Measurements from ENCODE around the gene DNAJC9.

The DNAJC9 gene

DNA sequence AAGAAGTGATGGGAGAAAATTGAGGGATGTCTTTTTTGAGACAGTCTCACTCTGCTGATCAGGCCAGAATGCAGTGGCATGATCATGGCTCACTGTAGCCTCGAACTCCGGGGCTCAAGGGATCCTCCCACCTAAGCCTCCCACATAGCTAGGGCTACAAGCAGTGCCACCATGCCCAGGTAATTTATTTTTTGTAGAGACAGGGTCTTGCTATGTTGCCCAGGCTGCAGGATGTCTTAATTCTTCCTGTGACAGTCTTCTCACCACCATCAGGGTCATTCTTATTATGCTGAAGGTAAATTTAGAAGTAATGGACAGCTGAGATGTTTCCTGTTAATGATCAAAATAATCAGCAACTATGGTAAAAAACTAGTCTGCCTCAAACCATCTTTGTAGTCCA, 7.1 kb downstream of the DNAJC9 start:
- TF ChIP-seq, protein P1, sequence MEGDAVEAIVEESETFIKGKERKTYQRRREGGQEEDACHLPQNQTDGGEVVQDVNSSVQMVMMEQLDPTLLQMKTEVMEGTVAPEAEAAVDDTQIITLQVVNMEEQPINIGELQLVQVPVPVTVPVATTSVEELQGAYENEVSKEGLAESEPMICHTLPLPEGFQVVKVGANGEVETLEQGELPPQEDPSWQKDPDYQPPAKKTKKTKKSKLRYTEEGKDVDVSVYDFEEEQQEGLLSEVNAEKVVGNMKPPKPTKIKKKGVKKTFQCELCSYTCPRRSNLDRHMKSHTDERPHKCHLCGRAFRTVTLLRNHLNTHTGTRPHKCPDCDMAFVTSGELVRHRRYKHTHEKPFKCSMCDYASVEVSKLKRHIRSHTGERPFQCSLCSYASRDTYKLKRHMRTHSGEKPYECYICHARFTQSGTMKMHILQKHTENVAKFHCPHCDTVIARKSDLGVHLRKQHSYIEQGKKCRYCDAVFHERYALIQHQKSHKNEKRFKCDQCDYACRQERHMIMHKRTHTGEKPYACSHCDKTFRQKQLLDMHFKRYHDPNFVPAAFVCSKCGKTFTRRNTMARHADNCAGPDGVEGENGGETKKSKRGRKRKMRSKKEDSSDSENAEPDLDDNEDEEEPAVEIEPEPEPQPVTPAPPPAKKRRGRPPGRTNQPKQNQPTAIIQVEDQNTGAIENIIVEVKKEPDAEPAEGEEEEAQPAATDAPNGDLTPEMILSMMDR (IDR thresholded peaks at IDR 0.05; ENCODE audit: low read length, missing control alignments) = no peak
- DNase-seq (ENCODE audit: low read depth) = no peak
- H3K4me3 ChIP-seq (replicated peaks; ENCODE audit: low read depth, low read length) = no peak overlapping the region

- no peak for DNase-seq (ENCODE audit: low read depth)
- TF ChIP-seq, protein P1 (IDR thresholded peaks at IDR 0.05; ENCODE audit: low read length, missing control alignments) = no peak
- H3K4me3 ChIP-seq (replicated peaks; ENCODE audit: low read depth, low read length) = no peak overlapping the region
These were observed 8.0 kb downstream of the DNAJC9 start for GRCh38 chr10:73238990-73239566.

- DNase-seq (ENCODE audit: low read depth) = no peak
- H3K4me3 ChIP-seq (replicated peaks; ENCODE audit: low read depth, low read length) = no peak overlapping the region
- TF ChIP-seq, protein P1 (IDR thresholded peaks at IDR 0.05; ENCODE audit: low read length, missing control alignments) = no peak
These were observed 12.4 kb downstream of the DNAJC9 start for GRCh38 chr10:73234695-73235094.

- DNase-seq (ENCODE audit: low read depth) = no peak
- no peak overlapping the region for H3K4me3 ChIP-seq (replicated peaks; ENCODE audit: low read depth, low read length)
- TF ChIP-seq, protein P1 (IDR thresholded peaks at IDR 0.05; ENCODE audit: low read length, missing control alignments) = no peak
These were observed 13.2 kb downstream of the DNAJC9 start for GRCh38 chr10:73233883-73234282.

DNA sequence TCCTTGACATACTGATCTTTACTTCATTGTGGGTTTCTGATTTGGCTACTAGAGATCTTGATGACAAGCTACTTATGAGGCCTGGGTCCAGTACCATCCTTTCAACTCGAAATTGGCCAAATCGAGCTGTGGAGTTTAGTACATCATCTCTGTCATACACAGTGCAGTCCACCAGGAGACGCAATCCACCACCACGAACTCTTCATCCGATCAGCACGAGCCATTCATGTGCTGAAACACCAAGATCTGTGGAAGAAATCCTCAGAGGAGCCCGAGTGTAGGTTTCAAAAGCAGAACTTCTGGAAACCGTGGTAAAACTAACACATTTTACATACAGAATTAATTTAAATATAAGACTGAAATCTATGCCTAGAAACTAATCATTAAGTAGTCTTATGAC, 14.2 kb downstream of the DNAJC9 start:
- TF ChIP-seq, protein P1 (IDR thresholded peaks at IDR 0.05; ENCODE audit: low read length, missing control alignments) = no peak
- no peak overlapping the region for H3K4me3 ChIP-seq (replicated peaks; ENCODE audit: low read depth, low read length)
- no peak for DNase-seq (ENCODE audit: low read depth)

- H3K4me3 ChIP-seq (replicated peaks; ENCODE audit: low read depth, low read length) = no peak overlapping the region
- no peak for DNase-seq (ENCODE audit: low read depth)
- TF ChIP-seq, protein P1 (IDR thresholded peaks at IDR 0.05; ENCODE audit: low read length, missing control alignments) = no peak
These were observed 17.5 kb downstream of the DNAJC9 start for GRCh38 chr10:73229567-73229966.

- peak; percentile 68 for DNase-seq (ENCODE audit: low read depth)
- H3K4me3 ChIP-seq (replicated peaks; ENCODE audit: low read depth, low read length) = no peak overlapping the region
- TF ChIP-seq, protein P1 (IDR thresholded peaks at IDR 0.05; ENCODE audit: low read length, missing control alignments) = no peak
These were observed 18.8 kb downstream of the DNAJC9 start for GRCh38 chr10:73228247-73228646.

Measured in fibroblast of pulmonary artery (primary cell).